ENCODE measurements around the gene NCBP3. TPM values are rescaled to one million over a fixed set of nuclear protein-coding genes. Genes with fewer than 3 reads are reported as not detected.
A peak's percentile ranks its signal among the peaks of the same experiment; 100 is the strongest.

Gene NCBP3
- polyA plus RNA-seq, 3 donors from 2014 or later = 5.7 to 18.3 (median 11.5) TPM

DNA sequence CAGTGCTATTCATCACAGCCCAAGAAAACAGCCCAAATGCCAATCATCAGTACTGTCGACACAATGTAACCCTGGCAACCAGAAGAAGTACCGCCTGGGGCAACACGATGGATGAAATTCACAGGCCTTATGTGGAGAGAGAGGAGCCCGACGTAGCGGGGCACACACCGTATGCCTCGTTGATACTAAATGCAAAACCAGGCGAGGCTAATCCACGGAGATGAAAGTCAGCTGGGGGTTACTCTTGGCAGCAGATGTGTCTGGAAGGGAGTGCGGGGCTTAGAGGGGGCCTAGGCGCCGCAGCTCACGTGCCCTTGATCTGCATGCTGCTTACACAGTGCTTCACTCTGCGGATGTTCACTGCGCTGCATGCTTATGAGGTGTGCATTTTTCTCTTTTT is 74.9 kb downstream of the NCBP3 start:
- no peak for DNase-seq
- peak overlapping the region; percentile 87 to 98 (median 94) for H3K27ac Mint-ChIP-seq
- peak overlapping the region in 4 of 5 donors; percentile 20 to 82 (median 50) for H3K4me3 Mint-ChIP-seq
- peaks cover 65% of the 10 kb centered on the region in 2 donors for H3K4me1 Mint-ChIP-seq
- H3K36me3 Mint-ChIP-seq = peaks cover 7 to 8% (median 8%) of the 10 kb centered on the region in 3 donors
- H3K27me3 Mint-ChIP-seq (ENCODE audit: low read depth in 3 of 3) = peaks cover 15 to 22% (median 18%) of the 10 kb centered on the region in 3 donors
- no peaks in the 10 kb centered on the region for H3K9me3 Mint-ChIP-seq

DNA sequence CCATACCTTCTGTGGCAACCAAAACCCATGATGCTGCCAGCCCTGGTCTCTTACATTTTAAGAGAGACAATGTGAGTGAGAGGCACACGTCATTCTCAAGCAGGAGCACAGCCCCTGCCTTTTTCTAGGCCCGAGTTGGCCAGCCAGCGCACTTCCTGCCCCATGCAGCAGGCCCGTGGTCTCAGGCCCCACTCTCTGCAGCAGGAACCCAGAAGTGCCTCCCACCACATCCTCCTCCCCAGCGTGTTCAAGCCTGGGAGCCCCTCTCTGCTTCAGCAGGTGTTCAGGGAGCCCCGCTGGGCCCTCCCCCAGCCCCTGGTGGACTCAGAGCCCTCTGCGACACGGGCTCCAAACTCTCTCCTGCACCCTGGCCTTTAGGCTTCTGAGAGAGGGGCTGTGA is 75.6 kb downstream of the NCBP3 start:
- peaks cover 71 to 72% of the 10 kb centered on the region in 2 donors for H3K4me1 Mint-ChIP-seq
- H3K9me3 Mint-ChIP-seq = no peaks in the 10 kb centered on the region
- peaks cover 7 to 8% (median 8%) of the 10 kb centered on the region in 3 donors for H3K36me3 Mint-ChIP-seq
- peak; percentile 83 to 87 (median 84) for DNase-seq
- H3K4me3 Mint-ChIP-seq = peak overlapping the region; percentile 66 to 82 (median 75)
- H3K27ac Mint-ChIP-seq = peak overlapping the region; percentile 87 to 98 (median 94)
- peaks cover 21 to 24% (median 22%) of the 10 kb centered on the region in 3 donors for H3K27me3 Mint-ChIP-seq (ENCODE audit: low read depth in 3 of 3)

DNA sequence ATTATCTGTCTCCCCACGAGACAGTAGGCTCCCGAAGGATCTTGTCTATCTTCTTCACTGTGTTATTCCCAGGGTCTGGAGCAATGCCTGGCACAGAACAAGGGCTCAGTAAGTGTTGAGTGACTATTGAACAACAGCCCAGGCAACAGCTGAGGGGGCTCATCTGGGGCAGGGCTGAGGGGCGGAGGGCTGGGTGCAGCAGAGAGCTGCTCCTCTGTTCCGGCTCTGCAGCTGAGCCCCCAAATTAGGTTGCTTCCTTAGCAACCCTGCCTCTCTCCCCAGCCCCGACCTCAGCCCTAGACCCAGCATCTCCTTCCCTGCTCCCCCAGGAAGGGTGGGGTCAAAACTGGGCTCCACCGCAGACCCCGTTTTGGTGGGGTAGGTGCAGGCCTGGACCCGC is 77.3 kb downstream of the NCBP3 start:
- Mint-ChIP-seq H3K4me1 (peaks cover 87% of the 10 kb centered on the region in 2 donors), H3K4me3 (peak overlapping the region; percentile 32 to 75 (median 66)), H3K27me3 (ENCODE audit: low read depth in 3 of 3) (peaks cover 31 to 36% (median 33%) of the 10 kb centered on the region in 3 donors), H3K27ac (peak overlapping the region in 5 of 6 donors; percentile 89 to 98 (median 93)), H3K36me3 (peaks cover 7 to 8% (median 8%) of the 10 kb centered on the region in 3 donors), H3K9me3 (no peaks in the 10 kb centered on the region)
- no peak for DNase-seq

DNA sequence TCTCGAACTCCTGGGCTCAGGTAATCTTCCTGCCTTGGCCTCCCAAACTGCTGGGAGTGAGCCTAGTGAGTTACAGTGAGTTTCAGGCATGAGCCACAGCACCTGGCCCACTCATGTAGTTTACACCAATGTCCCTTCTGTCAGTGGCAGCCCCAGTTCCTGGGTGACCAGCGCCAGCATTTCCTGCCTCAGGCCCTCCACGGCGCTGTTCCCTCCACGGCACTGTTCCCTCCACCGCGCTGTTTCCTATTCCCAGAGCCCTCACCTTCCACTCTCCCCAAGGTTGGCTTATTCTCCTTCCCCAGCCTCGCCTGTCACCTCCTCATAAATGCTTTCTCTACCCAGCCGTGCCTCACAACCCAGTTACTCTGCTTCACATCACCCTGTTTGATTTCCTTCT is 77.7 kb downstream of the NCBP3 start:
- H3K36me3 Mint-ChIP-seq = peaks cover 7 to 8% (median 8%) of the 10 kb centered on the region in 3 donors
- H3K4me1 Mint-ChIP-seq = peaks cover 91% of the 10 kb centered on the region in 2 donors
- H3K27ac Mint-ChIP-seq = peak overlapping the region; percentile 40 to 98 (median 92)
- no peaks in the 10 kb centered on the region for H3K9me3 Mint-ChIP-seq
- peak overlapping the region; percentile 32 to 75 (median 66) for H3K4me3 Mint-ChIP-seq
- no peak for DNase-seq
- H3K27me3 Mint-ChIP-seq (ENCODE audit: low read depth in 3 of 3) = peaks cover 33 to 40% (median 36%) of the 10 kb centered on the region in 3 donors

DNA sequence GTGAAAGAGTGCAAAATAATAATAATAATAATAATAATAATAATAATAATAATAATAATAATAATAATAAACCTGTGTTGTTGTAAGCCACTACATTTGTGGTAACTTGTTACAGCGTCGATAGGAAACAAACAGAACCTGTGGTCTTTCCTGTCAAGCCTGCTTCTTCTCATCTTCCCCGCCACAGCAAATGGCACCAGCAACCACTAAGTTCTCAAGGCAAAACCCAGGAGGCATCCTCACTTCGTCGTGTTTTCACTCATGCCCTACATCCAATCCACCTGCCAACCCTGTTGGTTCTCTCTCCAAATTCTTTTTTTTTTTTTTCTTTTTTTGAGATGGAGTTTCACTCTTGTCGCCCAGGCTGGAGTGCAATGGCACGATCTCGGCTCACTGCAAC is 79.3 kb downstream of the NCBP3 start:
- peak; percentile 75 to 81 (median 77) for DNase-seq
- H3K9me3 Mint-ChIP-seq = no peaks in the 10 kb centered on the region
- peak overlapping the region; percentile 59 to 81 (median 73) for H3K4me3 Mint-ChIP-seq
- H3K27me3 Mint-ChIP-seq (ENCODE audit: low read depth in 3 of 3) = peaks cover 33 to 39% (median 38%) of the 10 kb centered on the region in 3 donors
- peaks cover 7 to 8% (median 8%) of the 10 kb centered on the region in 3 donors for H3K36me3 Mint-ChIP-seq
- H3K4me1 Mint-ChIP-seq = peaks cover 92 to 94% of the 10 kb centered on the region in 2 donors
- peak overlapping the region; percentile 78 to 98 (median 92) for H3K27ac Mint-ChIP-seq

DNA sequence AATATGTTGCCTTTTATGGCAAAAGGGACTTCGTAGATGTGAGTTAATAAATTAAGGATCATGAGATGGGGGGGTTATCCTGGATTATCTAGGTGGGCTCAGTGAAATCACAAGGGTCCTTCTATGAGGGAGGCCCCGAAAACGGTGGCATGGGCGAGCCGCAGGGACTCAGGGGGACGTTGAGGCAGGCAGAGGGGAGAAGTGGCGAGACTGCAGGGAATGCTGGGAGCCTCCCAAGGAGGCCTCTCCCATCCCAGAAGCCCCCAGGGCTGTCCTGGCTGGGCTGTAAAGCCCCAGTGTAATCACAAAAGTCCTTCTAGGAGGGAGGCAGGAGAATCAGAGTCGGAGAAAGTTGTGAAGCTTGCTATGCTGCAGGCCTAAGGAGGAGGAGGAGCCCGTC is 80.1 kb downstream of the NCBP3 start:
- no peak for DNase-seq
- peaks cover 93% of the 10 kb centered on the region in 2 donors for H3K4me1 Mint-ChIP-seq
- no peaks in the 10 kb centered on the region for H3K9me3 Mint-ChIP-seq
- H3K36me3 Mint-ChIP-seq = peaks cover 7 to 8% (median 8%) of the 10 kb centered on the region in 3 donors
- H3K27me3 Mint-ChIP-seq (ENCODE audit: low read depth in 3 of 3) = peaks cover 30 to 39% (median 37%) of the 10 kb centered on the region in 3 donors
- peak overlapping the region; percentile 98 to 100 (median 98) for H3K27ac Mint-ChIP-seq
- peak overlapping the region; percentile 85 to 98 (median 90) for H3K4me3 Mint-ChIP-seq

DNA sequence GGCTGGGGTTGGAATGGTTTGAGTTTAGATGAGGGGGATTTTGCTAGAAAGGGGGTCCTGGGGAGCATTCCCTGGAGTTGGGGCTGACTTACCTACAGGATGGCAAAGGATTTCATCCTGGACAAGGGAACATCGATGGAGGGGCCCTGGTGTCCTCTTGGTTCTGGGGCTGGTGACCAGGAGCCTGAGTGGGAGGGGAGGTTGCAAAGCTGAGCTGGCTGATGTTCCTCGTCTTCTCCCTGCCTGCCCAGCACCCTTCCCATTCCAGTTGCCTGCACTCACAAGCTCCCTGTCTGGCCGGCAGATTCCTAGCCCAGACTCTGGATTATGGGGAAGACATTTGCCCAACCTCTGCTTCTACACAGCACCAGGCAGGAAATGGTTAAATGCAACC is 82.3 kb downstream of the NCBP3 start:
- DNase-seq = no peak
- H3K4me3 Mint-ChIP-seq = peak overlapping the region; percentile 85 to 98 (median 90)
- H3K36me3 Mint-ChIP-seq = peaks cover 4 to 14% (median 5%) of the 10 kb centered on the region in 3 donors
- H3K27me3 Mint-ChIP-seq (ENCODE audit: low read depth in 3 of 3) = peaks cover 24 to 34% (median 29%) of the 10 kb centered on the region in 3 donors
- H3K9me3 Mint-ChIP-seq = peaks cover 0 to 5% (median 0%) of the 10 kb centered on the region in 6 donors
- peaks cover 79 to 81% of the 10 kb centered on the region in 2 donors for H3K4me1 Mint-ChIP-seq
- H3K27ac Mint-ChIP-seq = peak overlapping the region; percentile 98 to 100 (median 98)

DNA sequence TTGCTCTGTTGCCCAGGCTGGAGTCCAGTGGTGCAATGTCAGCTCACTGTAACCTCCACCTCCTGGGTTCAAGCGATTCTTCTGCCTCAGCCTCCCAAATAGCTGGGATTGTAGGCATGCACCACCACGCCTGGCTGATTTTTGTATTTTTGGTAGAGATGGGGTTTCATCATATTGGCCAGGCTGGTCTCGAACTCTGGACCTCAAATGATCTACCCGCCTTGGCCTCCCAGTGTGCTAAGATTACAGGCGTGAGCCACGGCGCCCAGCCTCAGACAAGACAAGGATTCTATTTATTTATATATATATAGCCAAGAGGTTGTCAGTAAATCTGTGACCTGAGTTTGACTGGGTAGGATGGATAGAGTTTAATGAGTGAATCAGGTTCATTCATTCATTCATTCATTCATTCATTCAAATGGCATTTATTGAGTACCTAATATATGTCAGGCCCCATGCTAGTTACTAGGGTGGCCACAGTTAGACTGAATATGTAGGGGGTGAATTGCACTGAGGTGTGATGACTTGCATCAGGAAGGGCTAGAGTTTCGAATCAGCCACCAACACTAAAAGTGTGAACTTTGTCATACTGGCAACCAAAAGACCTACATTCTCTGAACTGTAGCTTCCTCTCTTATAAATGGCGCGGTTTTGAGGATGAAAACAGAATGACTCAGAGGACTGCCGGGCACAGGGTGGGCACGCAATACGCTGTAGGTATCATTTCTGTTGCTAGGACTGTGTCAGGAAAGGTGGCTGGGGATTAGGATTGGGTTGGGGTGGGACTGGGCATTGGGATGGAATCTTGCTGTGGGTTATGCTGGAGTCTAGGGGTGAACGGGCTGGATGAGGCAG is 82.9 kb downstream of the NCBP3 start:
- Mint-ChIP-seq H3K4me3 (peak overlapping the region; percentile 85 to 98 (median 90)), H3K9me3 (peaks cover 0 to 5% (median 0%) of the 10 kb centered on the region in 6 donors), H3K27ac (peak overlapping the region; percentile 98 to 100 (median 98)), H3K27me3 (ENCODE audit: low read depth in 3 of 3) (peaks cover 22 to 28% (median 25%) of the 10 kb centered on the region in 3 donors), H3K4me1 (peaks cover 72 to 75% of the 10 kb centered on the region in 2 donors), H3K36me3 (peaks cover 0 to 11% (median 0%) of the 10 kb centered on the region in 3 donors)
- peak; percentile 87 for DNase-seq

DNA sequence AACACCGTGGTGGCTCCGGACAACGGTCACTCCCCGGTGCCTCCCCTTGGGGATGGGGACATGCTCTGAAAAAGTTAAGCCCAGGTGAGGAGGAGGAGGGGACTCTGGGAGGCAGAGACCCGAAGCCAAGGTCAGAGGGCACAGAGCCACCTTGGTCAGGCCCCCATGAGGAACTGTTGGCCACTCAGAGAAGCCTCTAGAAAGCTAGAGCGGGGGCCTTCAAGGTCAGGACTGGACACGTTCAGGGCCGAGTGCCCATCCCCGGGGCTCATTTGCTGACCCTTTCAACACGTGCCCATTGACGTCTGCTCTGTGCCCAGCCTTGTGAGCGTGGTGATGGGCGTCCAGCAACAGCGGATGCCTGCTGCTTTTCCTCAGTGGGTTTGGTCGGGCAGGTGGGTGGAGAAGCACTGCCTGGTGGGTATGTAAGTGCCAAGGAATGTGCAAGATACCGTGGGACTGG is 84.1 kb downstream of the NCBP3 start:
- H3K4me3 Mint-ChIP-seq = peak overlapping the region in 1 of 5 donors; percentile 23
- H3K4me1 Mint-ChIP-seq = peaks cover 66 to 72% of the 10 kb centered on the region in 2 donors

DNA sequence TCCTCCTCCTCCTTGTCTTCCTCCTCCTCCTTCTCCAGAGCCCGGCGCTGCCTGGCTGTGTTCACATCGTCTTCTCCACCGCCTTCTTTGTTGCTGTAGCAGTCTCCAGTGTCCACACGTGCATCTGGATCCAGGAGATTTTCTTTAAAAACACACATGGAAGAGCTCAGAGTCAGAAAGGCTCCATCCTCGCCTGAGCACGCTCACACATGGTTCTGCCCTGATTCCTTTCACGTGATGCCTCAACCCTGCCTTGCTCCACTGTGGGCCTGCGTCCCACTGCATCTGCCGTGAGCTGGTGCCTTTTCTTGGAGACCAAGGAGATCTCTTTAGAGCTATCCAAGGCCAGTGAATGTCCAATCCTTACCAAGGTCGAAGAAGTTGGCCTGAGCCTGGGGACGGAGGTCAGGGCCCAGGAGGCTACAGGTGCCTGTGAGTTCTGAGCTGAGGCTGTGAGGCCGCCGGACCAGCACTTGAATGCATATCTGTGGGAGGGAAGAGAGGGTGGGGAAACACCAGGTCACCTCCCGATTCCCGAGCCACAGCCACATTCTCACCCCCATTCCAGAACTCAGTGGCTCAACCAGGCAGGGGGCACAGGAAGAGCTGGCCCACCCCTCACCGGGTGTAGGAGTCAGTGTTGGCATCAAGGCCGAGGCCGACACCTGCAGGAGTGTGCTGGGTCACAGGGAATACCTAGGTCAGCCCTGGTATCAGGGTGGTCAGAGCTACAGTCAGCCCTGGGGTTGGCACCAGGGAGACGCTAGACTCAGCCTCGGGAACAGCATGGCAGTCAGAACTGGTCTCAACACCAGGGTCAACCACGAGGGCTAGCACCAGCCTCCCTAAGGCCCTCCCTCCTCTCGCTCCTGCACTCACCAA is 84.8 kb downstream of the NCBP3 start:
- Mint-ChIP-seq H3K27ac (peak overlapping the region in 5 of 6 donors; percentile 42 to 87 (median 73)), H3K27me3 (ENCODE audit: low read depth in 3 of 3) (peaks cover 19 to 24% (median 23%) of the 10 kb centered on the region in 3 donors), H3K4me3 (peak overlapping the region in 2 of 5 donors; percentile 7 to 17), H3K9me3 (peaks cover 0 to 5% (median 0%) of the 10 kb centered on the region in 6 donors), H3K4me1 (peaks cover 60 to 65% of the 10 kb centered on the region in 2 donors), H3K36me3 (peaks cover 0 to 7% (median 0%) of the 10 kb centered on the region in 3 donors)
- DNase-seq = no peak

More for the DNA sequence above, 84.1 kb downstream of the NCBP3 start:
- no peak for DNase-seq
- peaks cover 0 to 11% (median 0%) of the 10 kb centered on the region in 3 donors for H3K36me3 Mint-ChIP-seq
- peak overlapping the region in 5 of 6 donors; percentile 31 to 99 (median 98) for H3K27ac Mint-ChIP-seq
- peaks cover 22 to 27% (median 26%) of the 10 kb centered on the region in 3 donors for H3K27me3 Mint-ChIP-seq (ENCODE audit: low read depth in 3 of 3)
- H3K9me3 Mint-ChIP-seq = peaks cover 0 to 5% (median 0%) of the 10 kb centered on the region in 6 donors

DNA sequence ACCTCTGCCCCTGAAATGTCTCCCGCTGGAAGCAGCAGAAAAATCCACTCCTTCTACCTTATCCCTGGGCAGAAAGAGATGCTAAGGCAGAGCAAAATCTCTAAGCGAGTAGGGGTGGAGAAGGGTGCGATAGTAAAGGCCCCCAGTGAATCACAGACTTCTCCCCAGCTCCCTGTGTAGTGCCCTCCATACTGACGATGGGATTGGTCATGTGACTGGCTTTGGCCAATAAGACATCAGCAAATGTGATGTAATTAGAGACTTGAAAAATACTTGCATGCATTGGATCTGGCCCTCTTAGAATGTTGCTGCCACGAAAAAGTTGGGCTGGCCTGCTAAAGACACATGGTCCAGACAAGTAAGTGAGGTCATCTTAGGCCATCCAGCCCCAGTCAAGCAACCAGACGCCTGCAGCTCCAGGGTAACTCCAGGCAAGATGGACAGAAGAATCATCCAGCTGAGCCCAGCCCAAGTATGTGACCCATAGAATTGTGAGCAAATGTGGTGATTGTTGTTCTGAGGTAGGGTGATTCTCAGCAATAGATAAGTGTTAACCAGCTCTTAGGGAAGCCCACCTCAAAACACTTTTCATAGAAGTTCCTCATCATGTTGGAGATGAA is 86.3 kb downstream of the NCBP3 start:
- Mint-ChIP-seq H3K27ac (peak overlapping the region in 5 of 6 donors; percentile 1 to 89 (median 76)), H3K4me1 (peaks cover 49 to 55% of the 10 kb centered on the region in 2 donors), H3K36me3 (peaks cover 0 to 7% (median 0%) of the 10 kb centered on the region in 3 donors), H3K27me3 (ENCODE audit: low read depth in 3 of 3) (peaks cover 10 to 15% (median 12%) of the 10 kb centered on the region in 3 donors), H3K4me3 (peak overlapping the region in 1 of 5 donors; percentile 31), H3K9me3 (peaks cover 0 to 5% (median 0%) of the 10 kb centered on the region in 6 donors)
- DNase-seq = no peak

DNA sequence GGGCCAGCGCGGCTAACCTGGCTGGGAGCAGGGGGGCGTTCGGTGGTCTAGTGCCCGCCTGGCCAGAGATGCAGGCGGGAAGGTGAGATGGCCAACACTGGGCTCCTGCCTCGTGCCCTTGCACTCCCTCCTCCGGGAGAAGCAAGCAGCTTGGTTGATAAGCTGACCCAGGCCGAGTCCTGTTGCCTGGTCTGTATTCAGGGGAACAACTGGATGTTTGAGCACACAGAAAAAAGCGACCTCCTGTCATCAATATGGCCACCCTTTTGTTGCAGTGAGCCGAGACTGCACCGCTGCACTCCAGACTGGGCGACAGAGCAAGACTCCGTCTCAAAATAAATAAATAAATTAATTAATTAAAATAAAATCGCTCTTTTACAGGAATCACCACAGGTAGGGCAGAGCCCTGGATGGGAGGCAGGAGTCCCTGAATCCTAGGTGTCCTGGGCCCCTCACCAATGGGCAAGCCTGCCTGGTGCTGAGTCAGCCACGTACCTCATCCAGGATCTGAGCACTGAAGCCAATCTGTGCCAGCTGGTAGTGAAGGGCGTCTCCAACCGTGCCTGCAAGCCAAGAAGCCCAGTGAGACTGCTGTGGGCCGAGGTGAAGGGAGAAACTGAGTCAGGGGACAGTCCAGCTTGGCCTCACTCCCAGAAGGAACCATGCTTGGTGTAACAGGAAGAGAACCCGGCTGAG is 90.6 kb downstream of the NCBP3 start:
- Mint-ChIP-seq H3K9me3 (peaks cover 0 to 5% (median 0%) of the 10 kb centered on the region in 6 donors), H3K27me3 (ENCODE audit: low read depth in 3 of 3) (peaks cover 6 to 9% (median 7%) of the 10 kb centered on the region in 3 donors), H3K4me3 (peak overlapping the region; percentile 23 to 47 (median 33)), H3K27ac (peak overlapping the region; percentile 64 to 92 (median 76)), H3K4me1 (peaks cover 28% of the 10 kb centered on the region in 2 donors), H3K36me3 (peaks cover 0 to 7% (median 0%) of the 10 kb centered on the region in 3 donors)
- no peak for DNase-seq

Measured in immature natural killer cell (primary cell).